HCT116 (cell line): ENCODE results near the gene CSRNP2. TPM values are rescaled to one million over a fixed set of nuclear protein-coding genes. Genes with fewer than 3 reads are reported as not detected.

ENCODE experiments used
- ATAC-seq: fragments of 200-7000 bp; cut with Tn5 transposase; 2 replicates; pipeline ENCODE4 v1.9.1; 2020; ENCODE audit warnings: mild to moderate bottlenecking, moderate library complexity
- BruUV-seq: library from RNA; stranded (reverse); fragments of 400-500 nt; replicated peaks from 2 replicates; lab custom pipeline; 2021; lab: Mats Ljungman, UMichigan
- CTCF ChIA-PET: fragments of 300-600 bp; sonication (Branson Sonifier 250); formaldehyde crosslinking; loops from one replicate; lab custom pipeline; 2021; ENCODE audit warnings: antibody characterized with exemption; lab: Charles Lee
- POLR2A ChIA-PET: fragments of 300-600, 350-600 bp; sonication (Branson Sonifier 250); formaldehyde crosslinking; loops from one replicate; lab custom pipeline; 2021; ENCODE audit warnings: antibody characterized with exemption; lab: Charles Lee
- RAD21 ChIA-PET, 2 experiments: fragments of 300-600 bp; sonication (Branson Sonifier 250); formaldehyde crosslinking; loops; one replicate each; lab custom pipeline; 2023; ENCODE audit warnings: low total read pairs in 2 of 2; ENCODE audit not compliant: uncharacterized antibody in 2 of 2, unreplicated experiment in 2 of 2, low non-redundant PET in 1 of 2; lab: Charles Lee
- DNase-seq: peaks from one replicate; pipeline ENCODE4 v3.0.0-alpha.2; 2010; ENCODE audit warnings: low read depth, low spot score
- H2AFZ ChIP-seq: fragments of 200-600 bp; shearing (Covaris generic), sonication (generic); 2 replicates; pipeline ENCODE4 v1.6.1; 2017; ENCODE audit warnings: low read depth, mixed run types, mixed read lengths, antibody characterized with exemption, low read length; ENCODE audit not compliant: poor library complexity, severe bottlenecking
- H3K27ac ChIP-seq: 2 replicates; pipeline ENCODE4 v1.5.1; 2012; ENCODE audit warnings: low read depth, low read length
- H3K27me3 ChIP-seq: fragments of 200-600 bp; sonication (generic); 2 replicates; pipeline ENCODE4 v1.6.1; 2016; ENCODE audit warnings: mixed run types, low read length, mixed read lengths; ENCODE audit not compliant: insufficient read depth
- H3K36me3 ChIP-seq, 2 experiments: fragments of 200-500 bp in 1 of 2; fragments of 200-600 bp in 1 of 2; sonication (Bioruptor generic) in 1 of 2; sonication (generic) in 1 of 2; 2 replicates each; pipeline versions ENCODE4 v1.5.1 to v1.6.1; 2014 to 2016; ENCODE audit warnings: low read length in 2 of 2, inconsistent platforms in 1 of 2, mixed read lengths in 1 of 2, mixed run types in 1 of 2; ENCODE audit not compliant: insufficient read depth in 2 of 2, control insufficient read depth in 1 of 2
- H3K4me1 ChIP-seq, 2 experiments: fragments of 200-600 bp in 1 of 2; sonication (generic) in 1 of 2; 2 replicates each; pipeline versions ENCODE4 v1.5.1 to v1.6.1; 2012 to 2017; ENCODE audit warnings: low read length in 2 of 2, inconsistent platforms in 1 of 2, mild to moderate bottlenecking in 1 of 2, mixed read lengths in 1 of 2, mixed run types in 1 of 2, moderate library complexity in 1 of 2; ENCODE audit not compliant: insufficient read depth in 2 of 2, control insufficient read depth in 1 of 2
- H3K4me2 ChIP-seq: fragments of 200-600 bp; sonication (generic); 2 replicates; pipeline ENCODE4 v1.6.1; 2017; ENCODE audit warnings: mixed run types, low read length, mixed read lengths
- H3K4me3 ChIP-seq, 2 experiments: fragments of 200-600 bp in 1 of 2; sonication (generic) in 1 of 2; replicated peaks in 1 of 2; 2 replicates each; pipeline ENCODE4 v1.5.1; 2011 to 2016; ENCODE audit warnings: low read length in 2 of 2, control low read depth in 1 of 2, low read depth in 1 of 2, mild to moderate bottlenecking in 1 of 2, mixed read lengths in 1 of 2, mixed run types in 1 of 2
- H3K79me2 ChIP-seq: fragments of 200-600 bp; sonication (generic); 2 replicates; pipeline ENCODE4 v1.6.1; 2017; ENCODE audit warnings: mild to moderate bottlenecking, mixed run types, low read length, moderate library complexity, mixed read lengths; ENCODE audit not compliant: insufficient read depth
- H3K9ac ChIP-seq: fragments of 200-600 bp; sonication (generic); 2 replicates; pipeline ENCODE4 v1.6.1; 2016; ENCODE audit warnings: low read length, mixed read lengths
- H3K9me2 ChIP-seq: fragments of 200-600 bp; sonication (generic), shearing (Covaris generic); 2 replicates; pipeline ENCODE4 v1.6.1; 2017; ENCODE audit warnings: mixed run types, mild to moderate bottlenecking, moderate library complexity; ENCODE audit not compliant: insufficient read depth
- H3K9me3 ChIP-seq, 2 experiments: fragments of 200-500 bp in 1 of 2; fragments of 200-600 bp in 1 of 2; sonication (Bioruptor generic) in 1 of 2; sonication (generic) in 1 of 2; 2 replicates each; pipeline ENCODE4 v1.6.1; 2014 to 2017; ENCODE audit warnings: low read length in 2 of 2, mixed read lengths in 2 of 2, inconsistent platforms in 1 of 2, low read depth in 1 of 2, mild to moderate bottlenecking in 1 of 2, mixed run types in 1 of 2, moderate library complexity in 1 of 2; ENCODE audit not compliant: control insufficient read depth in 1 of 2, insufficient read depth in 1 of 2
- H4K20me1 ChIP-seq: fragments of 200-600 bp; sonication (generic), shearing (Covaris generic); 2 replicates; pipeline ENCODE4 v1.6.1; 2017; ENCODE audit warnings: mixed run types, mild to moderate bottlenecking, moderate library complexity; ENCODE audit not compliant: insufficient read depth
- CBX3 ChIP-seq: IDR thresholded peaks from 2 replicates; pipeline ENCODE4 v1.6.1; 2012; ENCODE audit warnings: low read depth
- CTCF ChIP-seq, 3 experiments: fragments of 200-600 bp in 1 of 3; sonication (generic) in 1 of 3; IDR thresholded peaks in 2 of 3; conservative IDR thresholded peaks in 1 of 3; 2 replicates each; pipeline ENCODE4 v1.5.1; 2012 to 2017; ENCODE audit warnings: low read depth in 2 of 3, low read length in 2 of 3, antibody characterized with exemption in 1 of 3, borderline replicate concordance in 1 of 3, control low read depth in 1 of 3, mild to moderate bottlenecking in 1 of 3, mixed read lengths in 1 of 3, mixed run types in 1 of 3, moderate library complexity in 1 of 3; ENCODE audit not compliant: insufficient read depth in 1 of 3
- EGR1 ChIP-seq: IDR thresholded peaks from 2 replicates; pipeline ENCODE4 v1.6.1; 2012; ENCODE audit warnings: low read depth
- FOSL1 ChIP-seq: IDR thresholded peaks from 2 replicates; pipeline ENCODE4 v1.6.1; 2012; ENCODE audit warnings: low read depth
- JUND ChIP-seq: IDR thresholded peaks from 2 replicates; pipeline ENCODE4 v1.6.1; 2012
- POLR2A ChIP-seq: IDR thresholded peaks from 2 replicates; pipeline ENCODE4 v1.7.0; 2011; ENCODE audit warnings: borderline replicate concordance; ENCODE audit not compliant: insufficient read depth, insufficient read length; ENCODE audit errors: extremely low read depth
- POLR2AphosphoS5 ChIP-seq: IDR thresholded peaks from 2 replicates; pipeline ENCODE4 v1.6.1; 2011; ENCODE audit warnings: mild to moderate bottlenecking, low read depth, low read length, moderate library complexity
- SIN3A ChIP-seq: IDR thresholded peaks from 2 replicates; pipeline ENCODE4 v1.6.1; 2012; ENCODE audit warnings: low read depth
- TCF7L2 ChIP-seq: IDR thresholded peaks from 2 replicates; pipeline ENCODE4 v1.7.0; 2011; ENCODE audit warnings: borderline replicate concordance, inconsistent platforms; ENCODE audit not compliant: insufficient read depth, insufficient read length; ENCODE audit errors: extremely low read depth
- ZFX ChIP-seq: fragments of 450-650 bp; IDR thresholded peaks from 2 replicates; pipeline ENCODE4 v1.6.1; 2017
- intact Hi-C: fragments of 100-400 bp; cut with micrococcal nuclease; formaldehyde crosslinking; loops from 2 replicates; pipeline ENCODE4 v1.10.0; 2022
- total RNA-seq: library from RNA; stranded (reverse); gene quantifications from one replicate; pipeline ENCODE4 v1.2.1, GENCODE V29; 2021; ENCODE audit not compliant: unreplicated experiment
- TF ChIP-seq, protein P1 (sequence below): IDR thresholded peaks from 2 replicates; pipeline ENCODE4 v1.6.1; 2012
- TF ChIP-seq, protein P2 (sequence below): IDR thresholded peaks from 2 replicates; pipeline ENCODE4 v1.6.1; 2012; ENCODE audit warnings: low read depth
- TF ChIP-seq, protein P3 (sequence below): IDR thresholded peaks from 2 replicates; pipeline ENCODE4 v1.6.1; 2012
- TF ChIP-seq, protein P4 (sequence below): IDR thresholded peaks from 2 replicates; pipeline ENCODE4 v1.6.1; 2011; ENCODE audit warnings: mild to moderate bottlenecking, low read length, moderate library complexity; ENCODE audit not compliant: insufficient replicate concordance; ENCODE audit errors: extremely low read depth

The CSRNP2 gene
- total RNA-seq, 1 experiment from 2014 or later, result 19.0 TPM

- TF ChIP-seq CTCF (IDR thresholded peaks at IDR 0.05 in 2 of 3, conservative IDR thresholded peaks at IDR 0.05 in 1 of 3; ENCODE audit: borderline replicate concordance in 1 of 3, insufficient read depth in 1 of 3, low read depth in 2 of 3, low read length in 2 of 3) (no peak), ZFX (peak; percentile 84), SIN3A (peak; percentile 72), POLR2AphosphoS5 (peak; percentile 100), JUND (no peak), EGR1 (peak; percentile 70)
- TF ChIP-seq, protein P1, sequence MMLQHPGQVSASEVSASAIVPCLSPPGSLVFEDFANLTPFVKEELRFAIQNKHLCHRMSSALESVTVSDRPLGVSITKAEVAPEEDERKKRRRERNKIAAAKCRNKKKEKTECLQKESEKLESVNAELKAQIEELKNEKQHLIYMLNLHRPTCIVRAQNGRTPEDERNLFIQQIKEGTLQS, result no peak
These were observed at the start of gene CSRNP2 (continued) for GRCh38 chr12:51083126-51083833.

DNA sequence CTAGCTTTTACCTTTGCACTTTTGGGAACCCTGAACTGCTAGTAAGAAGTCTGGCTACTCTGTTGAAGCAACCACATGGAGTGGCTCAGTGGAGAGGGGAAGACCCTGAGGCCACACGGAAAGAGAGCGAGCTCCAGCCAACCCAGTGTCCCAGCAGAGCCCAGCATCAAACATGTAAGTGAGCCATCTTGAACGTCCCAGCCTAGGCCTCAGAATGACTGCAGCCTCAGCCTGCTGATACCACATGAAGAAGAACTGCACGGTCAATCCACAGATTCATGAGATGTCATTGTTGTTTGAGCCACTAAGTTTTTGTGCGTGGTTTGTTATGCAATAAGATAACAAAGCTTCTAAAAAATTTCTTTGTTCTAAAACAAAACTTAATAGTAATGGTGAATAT is 49.3 kb upstream of the CSRNP2 start:
- CTCF ChIA-PET, result no interaction called here
- Histone ChIP-seq H4K20me1 (peaks cover 4% of the 10 kb centered on the region; the same call in 1 of the 2 replicates), H3K27ac (no peak overlapping the region), H3K27me3 (no peaks in the 10 kb centered on the region), H2AFZ (no peak overlapping the region), H3K36me3 (no peaks in the 10 kb centered on the region), H3K9me2 (no peaks in the 10 kb centered on the region), H3K4me2 (no peak overlapping the region), H3K9ac (no peak overlapping the region), H3K79me2 (peaks cover 23% of the 10 kb centered on the region), H3K4me3 (no peak overlapping the region), H3K4me1 (peaks cover 18 to 25% of the 10 kb centered on the region in 2 experiments), H3K9me3 (no peaks in the 10 kb centered on the region)
- intact Hi-C loops, result no loop called here
- POLR2A ChIA-PET, result interaction anchor here (0.9 kb wide), 1 partner anchor 41 kb away, joined by 5 read pairs; no protein-coding TSS in a partner anchor
- no peak for DNase-seq
- RAD21 ChIA-PET, result no interaction called here
- no TSS peak for BruUV-seq
- ATAC-seq, result no peak
- TF ChIP-seq POLR2AphosphoS5 (no peak), EGR1 (no peak), SIN3A (no peak), TCF7L2 (no peak), CBX3 (no peak), FOSL1 (no peak), POLR2A (no peak)
- TF ChIP-seq, protein P2, sequence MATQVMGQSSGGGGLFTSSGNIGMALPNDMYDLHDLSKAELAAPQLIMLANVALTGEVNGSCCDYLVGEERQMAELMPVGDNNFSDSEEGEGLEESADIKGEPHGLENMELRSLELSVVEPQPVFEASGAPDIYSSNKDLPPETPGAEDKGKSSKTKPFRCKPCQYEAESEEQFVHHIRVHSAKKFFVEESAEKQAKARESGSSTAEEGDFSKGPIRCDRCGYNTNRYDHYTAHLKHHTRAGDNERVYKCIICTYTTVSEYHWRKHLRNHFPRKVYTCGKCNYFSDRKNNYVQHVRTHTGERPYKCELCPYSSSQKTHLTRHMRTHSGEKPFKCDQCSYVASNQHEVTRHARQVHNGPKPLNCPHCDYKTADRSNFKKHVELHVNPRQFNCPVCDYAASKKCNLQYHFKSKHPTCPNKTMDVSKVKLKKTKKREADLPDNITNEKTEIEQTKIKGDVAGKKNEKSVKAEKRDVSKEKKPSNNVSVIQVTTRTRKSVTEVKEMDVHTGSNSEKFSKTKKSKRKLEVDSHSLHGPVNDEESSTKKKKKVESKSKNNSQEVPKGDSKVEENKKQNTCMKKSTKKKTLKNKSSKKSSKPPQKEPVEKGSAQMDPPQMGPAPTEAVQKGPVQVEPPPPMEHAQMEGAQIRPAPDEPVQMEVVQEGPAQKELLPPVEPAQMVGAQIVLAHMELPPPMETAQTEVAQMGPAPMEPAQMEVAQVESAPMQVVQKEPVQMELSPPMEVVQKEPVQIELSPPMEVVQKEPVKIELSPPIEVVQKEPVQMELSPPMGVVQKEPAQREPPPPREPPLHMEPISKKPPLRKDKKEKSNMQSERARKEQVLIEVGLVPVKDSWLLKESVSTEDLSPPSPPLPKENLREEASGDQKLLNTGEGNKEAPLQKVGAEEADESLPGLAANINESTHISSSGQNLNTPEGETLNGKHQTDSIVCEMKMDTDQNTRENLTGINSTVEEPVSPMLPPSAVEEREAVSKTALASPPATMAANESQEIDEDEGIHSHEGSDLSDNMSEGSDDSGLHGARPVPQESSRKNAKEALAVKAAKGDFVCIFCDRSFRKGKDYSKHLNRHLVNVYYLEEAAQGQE, result no peak
- TF ChIP-seq, protein P3, sequence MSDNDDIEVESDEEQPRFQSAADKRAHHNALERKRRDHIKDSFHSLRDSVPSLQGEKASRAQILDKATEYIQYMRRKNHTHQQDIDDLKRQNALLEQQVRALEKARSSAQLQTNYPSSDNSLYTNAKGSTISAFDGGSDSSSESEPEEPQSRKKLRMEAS, result no peak
- TF ChIP-seq, protein P4, sequence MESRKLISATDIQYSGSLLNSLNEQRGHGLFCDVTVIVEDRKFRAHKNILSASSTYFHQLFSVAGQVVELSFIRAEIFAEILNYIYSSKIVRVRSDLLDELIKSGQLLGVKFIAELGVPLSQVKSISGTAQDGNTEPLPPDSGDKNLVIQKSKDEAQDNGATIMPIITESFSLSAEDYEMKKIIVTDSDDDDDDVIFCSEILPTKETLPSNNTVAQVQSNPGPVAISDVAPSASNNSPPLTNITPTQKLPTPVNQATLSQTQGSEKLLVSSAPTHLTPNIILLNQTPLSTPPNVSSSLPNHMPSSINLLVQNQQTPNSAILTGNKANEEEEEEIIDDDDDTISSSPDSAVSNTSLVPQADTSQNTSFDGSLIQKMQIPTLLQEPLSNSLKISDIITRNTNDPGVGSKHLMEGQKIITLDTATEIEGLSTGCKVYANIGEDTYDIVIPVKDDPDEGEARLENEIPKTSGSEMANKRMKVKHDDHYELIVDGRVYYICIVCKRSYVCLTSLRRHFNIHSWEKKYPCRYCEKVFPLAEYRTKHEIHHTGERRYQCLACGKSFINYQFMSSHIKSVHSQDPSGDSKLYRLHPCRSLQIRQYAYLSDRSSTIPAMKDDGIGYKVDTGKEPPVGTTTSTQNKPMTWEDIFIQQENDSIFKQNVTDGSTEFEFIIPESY, result no peak
- TF ChIP-seq, protein P1, result no peak
